ENCODE measurements around the gene AK8.

AK8 gene

GRCh38 chr9:132743931-132744479 lies 134.1 kb downstream of the AK8 start:
- H2BK120ac ChIP-seq (ENCODE audit: low read depth, low read length): no peak overlapping the region
- no peak overlapping the region for H4K91ac ChIP-seq (ENCODE audit: low read length)
- no peak overlapping the region for H3K27ac ChIP-seq (ENCODE audit: low read length, poor library complexity, severe bottlenecking)
- H3K4me2 ChIP-seq (ENCODE audit: low read length, poor library complexity, severe bottlenecking): no peak overlapping the region
- peaks cover 57 to 70% of the 10 kb centered on the region in 2 experiments for H3K27me3 ChIP-seq (ENCODE audit: control insufficient read depth in 1 of 2, insufficient read depth in 1 of 2, low read length in 2 of 2)
- H3K4me1 ChIP-seq (ENCODE audit: control insufficient read depth, insufficient read depth, low read depth, low read length): no peaks in the 10 kb centered on the region
- no peak for DNase-seq
- H4K8ac ChIP-seq (ENCODE audit: low read length): no peak overlapping the region
- H3K18ac ChIP-seq (ENCODE audit: low read depth in 1 of 2, low read length in 2 of 2): no peak overlapping the region
- no peak overlapping the region for H3K14ac ChIP-seq (ENCODE audit: low read length in 2 of 2)
- no peak overlapping the region for H3K9ac ChIP-seq (ENCODE audit: low read length)
- no peak overlapping the region for H2AFZ ChIP-seq (ENCODE audit: low read depth, low read length)
- 64% methylated on average over 13 of the region's 13 CpGs for WGBS
- H2AK5ac ChIP-seq (ENCODE audit: low read length, severe bottlenecking): no peak overlapping the region
- no peaks in the 10 kb centered on the region for H3K79me1 ChIP-seq (replicated peaks; ENCODE audit: low read length, poor library complexity, severe bottlenecking)
- no peak overlapping the region for H2BK15ac ChIP-seq (ENCODE audit: low read depth, poor library complexity, severe bottlenecking)
- H3K23ac ChIP-seq (ENCODE audit: low read length in 2 of 2): peak overlapping the region in 1 of 2 experiments; percentile 34
- H3K9me3 ChIP-seq (ENCODE audit: control insufficient read depth, low read length): no peaks in the 10 kb centered on the region
- no peaks in the 10 kb centered on the region for H3K36me3 ChIP-seq (ENCODE audit: control insufficient read depth in 1 of 2, insufficient read depth in 2 of 2, low read depth in 1 of 2, low read length in 2 of 2)
- no peak overlapping the region for H3K4me3 ChIP-seq (ENCODE audit: insufficient read depth in 1 of 2, low read depth in 1 of 2, low read length in 2 of 2)
- H2BK5ac ChIP-seq (ENCODE audit: low read depth, low read length, poor library complexity, severe bottlenecking): no peak overlapping the region
- H3K4ac ChIP-seq (ENCODE audit: low read depth in 1 of 2, low read length in 2 of 2): no peak overlapping the region
- H2BK12ac ChIP-seq (ENCODE audit: low read length in 2 of 2): no peak overlapping the region

- Histone ChIP-seq H3K18ac (ENCODE audit: low read depth in 1 of 2, low read length in 2 of 2) (no peak overlapping the region), H2BK12ac (ENCODE audit: low read length in 2 of 2) (no peak overlapping the region), H3K36me3 (ENCODE audit: control insufficient read depth in 1 of 2, insufficient read depth in 2 of 2, low read depth in 1 of 2, low read length in 2 of 2) (no peaks in the 10 kb centered on the region), H2BK5ac (ENCODE audit: low read depth, low read length, poor library complexity, severe bottlenecking) (no peak overlapping the region), H3K27ac (ENCODE audit: low read length, poor library complexity, severe bottlenecking) (no peak overlapping the region), H2AK5ac (ENCODE audit: low read length, severe bottlenecking) (no peak overlapping the region), H3K4me3 (ENCODE audit: insufficient read depth in 1 of 2, low read depth in 1 of 2, low read length in 2 of 2) (no peak overlapping the region), H3K23ac (ENCODE audit: low read length in 2 of 2) (no peak overlapping the region), H3K9me3 (ENCODE audit: control insufficient read depth, low read length) (no peaks in the 10 kb centered on the region), H3K4me1 (ENCODE audit: control insufficient read depth, insufficient read depth, low read depth, low read length) (no peaks in the 10 kb centered on the region), H3K4me2 (ENCODE audit: low read length, poor library complexity, severe bottlenecking) (no peak overlapping the region), H4K8ac (ENCODE audit: low read length) (no peak overlapping the region), H3K27me3 (ENCODE audit: control insufficient read depth in 1 of 2, insufficient read depth in 1 of 2, low read length in 2 of 2) (peaks cover 57 to 70% of the 10 kb centered on the region in 2 experiments), H3K14ac (ENCODE audit: low read length in 2 of 2) (peak overlapping the region in 1 of 2 experiments; percentile 69), H2AFZ (ENCODE audit: low read depth, low read length) (no peak overlapping the region), H2BK15ac (ENCODE audit: low read depth, poor library complexity, severe bottlenecking) (no peak overlapping the region), H3K9ac (ENCODE audit: low read length) (no peak overlapping the region), H4K91ac (ENCODE audit: low read length) (no peak overlapping the region), H3K4ac (ENCODE audit: low read depth in 1 of 2, low read length in 2 of 2) (no peak overlapping the region), H2BK120ac (ENCODE audit: low read depth, low read length) (no peak overlapping the region), H3K79me1 (replicated peaks; ENCODE audit: low read length, poor library complexity, severe bottlenecking) (no peaks in the 10 kb centered on the region)
- WGBS: 68% methylated on average over 17 of the region's 17 CpGs
- no peak for DNase-seq
Measured at GRCh38 chr9:132742821-132743311, 135.2 kb downstream of the AK8 start.

- H2BK5ac ChIP-seq (ENCODE audit: low read depth, low read length, poor library complexity, severe bottlenecking): no peak overlapping the region
- H2BK120ac ChIP-seq (ENCODE audit: low read depth, low read length): no peak overlapping the region
- H3K4me1 ChIP-seq (ENCODE audit: control insufficient read depth, insufficient read depth, low read depth, low read length): no peaks in the 10 kb centered on the region
- no peak overlapping the region for H2AK5ac ChIP-seq (ENCODE audit: low read length, severe bottlenecking)
- no peaks in the 10 kb centered on the region for H3K36me3 ChIP-seq (ENCODE audit: control insufficient read depth in 1 of 2, insufficient read depth in 2 of 2, low read depth in 1 of 2, low read length in 2 of 2)
- H3K14ac ChIP-seq (ENCODE audit: low read length in 2 of 2): no peak overlapping the region
- no peak overlapping the region for H3K4ac ChIP-seq (ENCODE audit: low read depth in 1 of 2, low read length in 2 of 2)
- H3K79me1 ChIP-seq (replicated peaks; ENCODE audit: low read length, poor library complexity, severe bottlenecking): no peaks in the 10 kb centered on the region
- H2BK12ac ChIP-seq (ENCODE audit: low read length in 2 of 2): no peak overlapping the region
- no peak overlapping the region for H4K91ac ChIP-seq (ENCODE audit: low read length)
- no peak overlapping the region for H3K9ac ChIP-seq (ENCODE audit: low read length)
- H3K4me2 ChIP-seq (ENCODE audit: low read length, poor library complexity, severe bottlenecking): no peak overlapping the region
- no peak overlapping the region for H3K18ac ChIP-seq (ENCODE audit: low read depth in 1 of 2, low read length in 2 of 2)
- H2BK15ac ChIP-seq (ENCODE audit: low read depth, poor library complexity, severe bottlenecking): no peak overlapping the region
- 90% methylated on average over 15 of the region's 15 CpGs for WGBS
- H3K23ac ChIP-seq (ENCODE audit: low read length in 2 of 2): no peak overlapping the region
- H2AFZ ChIP-seq (ENCODE audit: low read depth, low read length): no peak overlapping the region
- no peak overlapping the region for H4K8ac ChIP-seq (ENCODE audit: low read length)
- H3K27me3 ChIP-seq (ENCODE audit: control insufficient read depth in 1 of 2, insufficient read depth in 1 of 2, low read length in 2 of 2): peaks cover 47 to 57% of the 10 kb centered on the region in 2 experiments
- no peak for DNase-seq
- no peaks in the 10 kb centered on the region for H3K9me3 ChIP-seq (ENCODE audit: control insufficient read depth, low read length)
- H3K4me3 ChIP-seq (ENCODE audit: insufficient read depth in 1 of 2, low read depth in 1 of 2, low read length in 2 of 2): no peak overlapping the region
- no peak overlapping the region for H3K27ac ChIP-seq (ENCODE audit: low read length, poor library complexity, severe bottlenecking)
Measured at GRCh38 chr9:132740526-132741309, 137.4 kb downstream of the AK8 start.

- H3K4ac ChIP-seq (ENCODE audit: low read depth in 1 of 2, low read length in 2 of 2): no peak overlapping the region
- H4K91ac ChIP-seq (ENCODE audit: low read length): no peak overlapping the region
- H2BK12ac ChIP-seq (ENCODE audit: low read length in 2 of 2): no peak overlapping the region
- no peaks in the 10 kb centered on the region for H3K79me1 ChIP-seq (replicated peaks; ENCODE audit: low read length, poor library complexity, severe bottlenecking)
- no peak overlapping the region for H4K8ac ChIP-seq (ENCODE audit: low read length)
- peaks cover 38 to 48% of the 10 kb centered on the region in 2 experiments for H3K27me3 ChIP-seq (ENCODE audit: control insufficient read depth in 1 of 2, insufficient read depth in 1 of 2, low read length in 2 of 2)
- H3K27ac ChIP-seq (ENCODE audit: low read length, poor library complexity, severe bottlenecking): no peak overlapping the region
- H3K9ac ChIP-seq (ENCODE audit: low read length): no peak overlapping the region
- no peak overlapping the region for H3K4me3 ChIP-seq (ENCODE audit: insufficient read depth in 1 of 2, low read depth in 1 of 2, low read length in 2 of 2)
- no peak overlapping the region for H2BK15ac ChIP-seq (ENCODE audit: low read depth, poor library complexity, severe bottlenecking)
- H2BK120ac ChIP-seq (ENCODE audit: low read depth, low read length): no peak overlapping the region
- no peaks in the 10 kb centered on the region for H3K36me3 ChIP-seq (ENCODE audit: control insufficient read depth in 1 of 2, insufficient read depth in 2 of 2, low read depth in 1 of 2, low read length in 2 of 2)
- H3K14ac ChIP-seq (ENCODE audit: low read length in 2 of 2): no peak overlapping the region
- H3K9me3 ChIP-seq (ENCODE audit: control insufficient read depth, low read length): no peaks in the 10 kb centered on the region
- WGBS: 90% methylated on average over 9 of the region's 9 CpGs
- H3K18ac ChIP-seq (ENCODE audit: low read depth in 1 of 2, low read length in 2 of 2): no peak overlapping the region
- H2BK5ac ChIP-seq (ENCODE audit: low read depth, low read length, poor library complexity, severe bottlenecking): no peak overlapping the region
- no peak overlapping the region for H2AK5ac ChIP-seq (ENCODE audit: low read length, severe bottlenecking)
- no peak for DNase-seq
- H3K23ac ChIP-seq (ENCODE audit: low read length in 2 of 2): no peak overlapping the region
- no peaks in the 10 kb centered on the region for H3K4me1 ChIP-seq (ENCODE audit: control insufficient read depth, insufficient read depth, low read depth, low read length)
- no peak overlapping the region for H2AFZ ChIP-seq (ENCODE audit: low read depth, low read length)
- H3K4me2 ChIP-seq (ENCODE audit: low read length, poor library complexity, severe bottlenecking): no peak overlapping the region
Measured at GRCh38 chr9:132739710-132740310, 138.3 kb downstream of the AK8 start.
